Measurements from ENCODE around the gene RTCA.
"Not testable (repeated sequence)": the region's sequence is repeated elsewhere in the genome, so short reads cannot be mapped to it uniquely, and the experiment has no call there.

RTCA gene

DNA sequence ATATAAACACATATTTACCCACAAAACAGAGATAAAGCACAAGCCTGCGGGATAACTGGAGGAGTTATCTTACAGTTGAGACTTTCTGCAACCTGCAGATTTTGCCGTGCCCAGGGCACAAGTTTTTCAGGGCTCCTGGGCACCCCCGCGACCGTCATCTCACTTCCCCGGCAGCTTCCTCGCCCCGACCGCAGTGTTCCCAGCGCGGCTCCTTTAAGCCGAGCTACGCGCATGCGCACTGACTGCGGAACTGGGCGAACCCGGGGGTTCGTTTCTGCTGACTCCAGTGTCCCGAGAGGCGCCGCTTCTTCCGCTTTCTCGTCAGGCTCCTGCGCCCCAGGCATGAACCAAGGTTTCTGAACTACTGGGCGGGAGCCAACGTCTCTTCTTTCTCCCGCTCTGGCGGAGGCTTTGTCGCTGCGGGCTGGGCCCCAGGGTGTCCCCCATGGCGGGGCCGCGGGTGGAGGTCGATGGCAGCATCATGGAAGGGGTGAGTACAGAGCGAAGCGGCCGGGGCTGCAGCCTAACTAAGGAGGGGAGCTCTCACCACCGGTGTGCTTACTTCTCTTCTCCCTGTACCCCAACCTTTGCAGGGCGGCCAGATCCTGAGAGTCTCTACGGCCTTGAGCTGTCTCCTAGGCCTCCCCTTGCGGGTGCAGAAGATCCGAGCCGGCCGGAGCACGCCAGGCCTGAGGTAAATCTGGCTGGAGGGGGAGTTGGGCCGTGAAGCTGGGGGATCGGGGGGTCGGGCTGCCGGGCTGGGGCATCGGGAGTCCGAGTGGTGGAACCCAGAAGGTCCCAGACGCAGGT, at the start of gene RTCA:
TSS of gene RTCA (plus strand) at position 286 of the 810 bp plus-strand sequence. CDS start at position 446, 160 bp downstream.
- H4K20me1 ChIP-seq, result peaks cover 0 to 30% (median 7%) of the 10 kb centered on the region in 11 experiments; a peak in 8 of 22 replicates
- H3K4me3 ChIP-seq, result peak within 1 kb of the TSS; percentile 83 to 99 (median 93)
- no peaks in the 10 kb centered on the region for H3K27me3 ChIP-seq
- peaks cover 7 to 38% (median 15%) of the 10 kb centered on the region in 11 experiments; a peak in 19 of 22 replicates for H3K9me3 ChIP-seq (replicated peaks in 1 of 11)
- peaks cover 34 to 60% (median 40%) of the 10 kb centered on the region in 11 experiments for H3K36me3 ChIP-seq
- peak within 1 kb of the TSS; percentile 76 to 95 (median 91) for H3K27ac ChIP-seq
- peak within 1 kb of the TSS; percentile 84 to 98 (median 93) for H3K4me2 ChIP-seq
- H3K4me1 ChIP-seq, result peaks cover 17 to 46% (median 28%) of the 10 kb centered on the region in 10 experiments
- no peak for TF ChIP-seq Cebpa-rat (IDR thresholded peaks at IDR 0.05)
- peak within 1 kb of the TSS; percentile 86 to 96 (median 94) for H3K9ac ChIP-seq

DNA sequence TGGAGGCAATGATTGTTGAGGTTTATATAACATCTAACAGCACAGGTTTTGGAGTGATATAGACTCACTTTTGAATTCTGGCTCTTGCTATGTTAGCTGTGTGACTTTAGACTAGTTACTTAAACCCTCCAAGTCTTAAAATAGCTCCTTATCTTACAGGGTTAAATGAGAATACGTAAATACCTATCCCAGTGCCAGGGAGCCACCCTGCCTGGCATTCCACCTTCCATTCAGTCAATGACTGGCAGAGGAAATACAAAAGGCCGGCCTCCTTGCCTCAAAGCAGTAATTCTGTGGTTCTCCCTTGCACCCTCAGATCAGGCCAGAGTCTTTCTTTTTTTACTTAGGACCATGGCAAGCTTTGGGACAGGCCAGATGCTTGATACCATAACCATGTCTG, 48.2 kb upstream of the RTCA start:
- H4K20me1 ChIP-seq, result no peaks in the 10 kb centered on the region
- no peak for TF ChIP-seq Cebpa-rat (IDR thresholded peaks at IDR 0.05)
- no peaks in the 10 kb centered on the region for H3K27me3 ChIP-seq
- no peaks in the 10 kb centered on the region for H3K4me1 ChIP-seq
- H3K9me3 ChIP-seq (replicated peaks in 1 of 11), result no peaks in the 10 kb centered on the region
- H3K4me2 ChIP-seq, result no peak overlapping the region
- H3K27ac ChIP-seq, result no peak overlapping the region
- H3K9ac ChIP-seq, result no peak overlapping the region
- peaks cover 45 to 76% (median 60%) of the 10 kb centered on the region in 11 experiments for H3K36me3 ChIP-seq
- no peak overlapping the region for H3K4me3 ChIP-seq

DNA sequence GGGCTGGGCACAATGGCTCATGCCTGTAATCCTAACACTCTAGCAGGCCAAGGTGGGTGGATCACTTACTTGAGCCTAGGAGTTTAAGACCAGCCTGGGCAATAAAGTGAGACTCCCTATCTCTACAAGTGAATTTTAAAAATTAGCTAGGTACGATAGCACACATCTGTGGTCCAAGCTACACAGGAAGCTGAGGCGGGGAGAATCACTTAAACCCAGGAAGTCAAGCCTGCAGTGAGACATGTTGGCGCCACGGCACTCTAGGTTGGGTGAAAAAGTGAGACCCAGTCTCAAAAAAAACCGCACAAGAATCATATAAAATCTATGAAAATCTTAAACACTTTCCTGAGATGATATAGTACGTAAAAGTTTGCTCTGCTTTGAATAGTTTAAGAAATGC, 46.6 kb upstream of the RTCA start:
- Histone ChIP-seq H3K36me3 (peaks cover 28 to 68% (median 46%) of the 10 kb centered on the region in 11 experiments), H3K9ac (no peak overlapping the region)

DNA sequence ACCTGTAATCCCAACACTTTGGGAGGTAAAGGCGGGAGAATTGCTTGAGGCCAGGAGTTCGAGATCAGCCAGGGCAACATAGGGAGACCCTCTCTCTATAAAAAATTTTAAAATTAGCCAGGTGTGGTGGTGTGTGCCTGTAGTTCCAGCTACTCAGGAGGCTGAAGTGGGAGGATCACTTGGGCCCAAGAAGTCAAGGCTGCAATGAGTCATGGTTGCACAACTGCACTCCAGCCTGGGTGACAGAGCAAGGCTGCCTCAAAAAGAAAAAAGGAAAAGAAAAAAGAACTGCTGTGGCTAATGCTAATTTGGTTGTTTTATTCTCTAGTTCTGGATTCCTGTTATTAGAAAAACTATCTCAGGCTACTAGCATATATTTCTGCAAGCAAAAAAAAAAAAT, 46.1 kb upstream of the RTCA start:
- Histone ChIP-seq H3K4me1 (no peaks in the 10 kb centered on the region), H4K20me1 (no peaks in the 10 kb centered on the region), H3K27ac (no peak overlapping the region), H3K9ac (no peak overlapping the region), H3K4me3 (no peak overlapping the region), H3K4me2 (no peak overlapping the region), H3K36me3 (peaks cover 25 to 64% (median 42%) of the 10 kb centered on the region in 11 experiments), H3K27me3 (no peaks in the 10 kb centered on the region), H3K9me3 (replicated peaks in 1 of 11) (no peaks in the 10 kb centered on the region)
- no peak; a peak in 2 of 22 replicates for TF ChIP-seq Cebpa-rat (IDR thresholded peaks at IDR 0.05)

More for the DNA sequence above, 46.6 kb upstream of the RTCA start:
- H3K27ac ChIP-seq, result no peak overlapping the region
- H3K27me3 ChIP-seq, result no peaks in the 10 kb centered on the region
- H3K4me2 ChIP-seq, result no peak overlapping the region
- no peak overlapping the region for H3K4me3 ChIP-seq
- H4K20me1 ChIP-seq, result no peaks in the 10 kb centered on the region
- H3K9me3 ChIP-seq (replicated peaks in 1 of 11), result no peaks in the 10 kb centered on the region
- H3K4me1 ChIP-seq, result no peaks in the 10 kb centered on the region
- TF ChIP-seq Cebpa-rat (IDR thresholded peaks at IDR 0.05), result no peak

DNA sequence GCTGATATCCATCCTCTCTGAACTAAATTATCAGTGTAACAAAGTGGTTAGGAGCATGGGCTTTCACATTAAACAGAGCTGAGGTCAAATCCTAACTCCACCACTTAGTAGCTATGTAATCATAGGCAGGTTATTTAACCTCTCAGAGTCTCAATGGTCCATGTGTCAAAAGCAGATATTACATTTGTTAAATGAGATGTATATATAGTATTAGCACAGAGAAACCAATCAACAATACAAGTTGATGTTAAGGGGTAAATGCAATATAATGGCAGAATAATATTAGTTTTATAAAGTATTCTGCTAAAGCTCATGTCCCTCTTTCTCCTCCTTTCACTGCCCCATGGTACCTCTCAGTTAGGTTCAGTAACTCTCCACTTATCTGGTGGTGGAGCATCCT, 43.6 kb upstream of the RTCA start:
- Histone ChIP-seq H3K4me3 (no peak overlapping the region), H3K27ac (no peak overlapping the region), H3K36me3 (peaks cover 14 to 66% (median 35%) of the 10 kb centered on the region in 11 experiments), H3K4me1 (no peaks in the 10 kb centered on the region), H3K9ac (no peak overlapping the region), H4K20me1 (no peaks in the 10 kb centered on the region), H3K27me3 (no peaks in the 10 kb centered on the region), H3K9me3 (replicated peaks in 1 of 11) (no peaks in the 10 kb centered on the region), H3K4me2 (no peak overlapping the region)
- TF ChIP-seq Cebpa-rat (IDR thresholded peaks at IDR 0.05), result no peak

DNA sequence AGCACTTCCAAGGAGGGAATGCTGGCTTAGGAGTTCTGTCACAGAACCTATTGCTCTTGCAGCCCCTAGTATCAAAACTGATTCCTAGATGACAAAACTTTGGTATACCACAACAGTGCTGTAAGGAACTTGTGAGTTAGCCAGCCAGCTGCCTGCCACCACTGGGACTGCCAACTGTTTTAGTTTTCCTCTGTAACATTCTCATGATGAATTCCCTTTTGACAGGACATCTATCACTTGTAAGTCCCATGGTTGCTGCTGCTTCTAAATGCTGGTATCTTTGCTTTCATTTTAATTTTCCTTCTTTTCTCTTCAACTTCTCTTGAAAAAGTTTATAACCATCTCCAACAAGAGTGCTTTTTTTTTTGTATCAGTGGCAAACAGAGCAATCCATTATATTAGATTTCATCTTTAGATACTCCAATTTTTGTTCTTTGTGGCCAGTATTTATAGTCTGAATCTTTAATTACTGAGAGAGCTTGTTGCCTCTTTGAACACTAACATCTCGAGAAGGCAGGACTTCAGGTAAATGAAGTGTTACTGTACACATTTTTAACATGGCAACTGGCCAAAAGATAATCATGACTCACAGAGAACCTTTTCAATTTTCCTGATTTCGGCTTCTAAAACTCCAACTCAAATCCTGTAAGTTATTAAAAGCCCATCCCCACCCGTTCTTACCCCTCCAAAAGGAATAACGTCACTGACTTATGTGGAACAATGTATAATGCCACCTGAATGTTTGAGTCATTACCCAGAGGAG, 36.2 kb upstream of the RTCA start:
- no peak overlapping the region for H3K27ac ChIP-seq
- peaks cover 0 to 7% (median 0%) of the 10 kb centered on the region in 10 experiments; a peak in 2 of 20 replicates for H3K4me1 ChIP-seq
- H3K4me2 ChIP-seq, result no peak overlapping the region
- H4K20me1 ChIP-seq, result no peaks in the 10 kb centered on the region
- H3K36me3 ChIP-seq, result peaks cover 30 to 96% (median 71%) of the 10 kb centered on the region in 11 experiments
- H3K9ac ChIP-seq, result no peak overlapping the region
- no peaks in the 10 kb centered on the region for H3K27me3 ChIP-seq
- H3K4me3 ChIP-seq, result no peak overlapping the region
- H3K9me3 ChIP-seq (replicated peaks in 1 of 11), result no peaks in the 10 kb centered on the region
- no peak for TF ChIP-seq Cebpa-rat (IDR thresholded peaks at IDR 0.05)

DNA sequence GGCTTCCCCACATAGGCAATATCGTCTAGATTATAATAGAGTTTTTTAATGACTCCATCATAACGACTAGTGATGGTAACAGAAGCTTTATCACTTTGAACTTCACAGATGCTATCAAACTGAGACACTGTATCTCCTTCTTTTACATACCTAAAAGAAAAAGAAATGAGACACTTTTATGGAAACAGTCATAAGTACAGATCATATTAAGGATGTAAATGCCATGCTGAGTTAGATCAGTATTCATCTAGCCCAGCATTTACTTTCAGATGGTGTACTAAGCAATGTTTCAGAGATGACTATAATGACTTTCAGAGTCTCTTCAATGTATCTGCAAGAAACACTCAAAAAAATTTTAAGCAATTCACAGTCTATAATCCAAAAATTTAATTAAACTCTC, 35.3 kb upstream of the RTCA start:
- H3K9ac ChIP-seq, result no peak overlapping the region
- TF ChIP-seq Cebpa-rat (IDR thresholded peaks at IDR 0.05), result no peak
- peaks cover 0 to 7% (median 0%) of the 10 kb centered on the region in 10 experiments; a peak in 2 of 20 replicates for H3K4me1 ChIP-seq
- peaks cover 30 to 98% (median 75%) of the 10 kb centered on the region in 11 experiments for H3K36me3 ChIP-seq
- no peak overlapping the region for H3K4me3 ChIP-seq
- H3K9me3 ChIP-seq (replicated peaks in 1 of 11), result no peaks in the 10 kb centered on the region
- no peak overlapping the region for H3K4me2 ChIP-seq
- H4K20me1 ChIP-seq, result no peaks in the 10 kb centered on the region
- H3K27ac ChIP-seq, result no peak overlapping the region
- H3K27me3 ChIP-seq, result no peaks in the 10 kb centered on the region

DNA sequence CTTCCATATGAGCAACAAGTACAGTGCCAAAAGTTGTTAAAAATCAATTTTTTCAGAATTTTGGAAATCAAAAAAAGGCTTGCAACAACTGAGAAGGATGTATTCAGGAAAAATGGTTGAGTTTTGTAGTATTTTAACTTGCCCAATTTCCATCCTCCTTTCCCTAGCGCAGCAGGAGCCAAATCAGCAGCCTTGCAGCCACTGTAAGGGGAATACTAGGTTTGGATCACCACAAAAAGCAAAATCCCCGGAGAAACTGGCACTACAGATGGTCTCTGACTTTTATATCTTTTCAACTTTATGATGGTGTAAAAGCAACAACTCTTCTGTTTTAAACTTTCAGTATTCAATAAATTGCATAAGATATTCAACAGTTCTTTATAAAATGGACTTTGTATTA, 34.3 kb upstream of the RTCA start:
- TF ChIP-seq Cebpa-rat (IDR thresholded peaks at IDR 0.05), result no peak
- Histone ChIP-seq H3K27me3 (no peaks in the 10 kb centered on the region), H3K27ac (no peak overlapping the region), H3K9me3 (replicated peaks in 1 of 11) (no peaks in the 10 kb centered on the region), H4K20me1 (no peaks in the 10 kb centered on the region), H3K4me2 (no peak overlapping the region), H3K9ac (no peak overlapping the region), H3K4me1 (peaks cover 0 to 7% (median 0%) of the 10 kb centered on the region in 10 experiments; a peak in 2 of 20 replicates), H3K36me3 (peaks cover 30 to 96% (median 79%) of the 10 kb centered on the region in 11 experiments), H3K4me3 (no peak overlapping the region)

DNA sequence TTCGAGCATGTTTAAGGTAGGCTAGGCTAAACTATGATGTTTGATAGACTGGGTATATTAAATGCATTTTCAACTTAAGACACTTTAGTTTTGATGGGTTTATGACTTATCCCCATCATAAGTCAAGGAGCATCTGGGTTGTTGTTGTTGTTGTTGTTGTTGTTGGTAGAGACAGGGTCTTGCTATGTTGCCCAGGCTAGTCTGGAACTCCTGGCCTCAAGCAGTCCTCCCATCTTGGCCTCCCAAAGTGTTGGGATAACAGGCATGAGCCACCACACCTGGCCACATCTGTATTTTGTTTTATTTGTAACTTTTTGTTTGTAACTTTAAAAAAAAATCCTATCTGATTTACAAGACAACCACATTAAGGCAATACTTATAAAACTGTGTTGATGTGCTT, 33.9 kb upstream of the RTCA start:
- no peak for TF ChIP-seq Cebpa-rat (IDR thresholded peaks at IDR 0.05)
- H4K20me1 ChIP-seq, result no peaks in the 10 kb centered on the region; a peak in 2 of 22 replicates
- no peak overlapping the region for H3K4me3 ChIP-seq

DNA sequence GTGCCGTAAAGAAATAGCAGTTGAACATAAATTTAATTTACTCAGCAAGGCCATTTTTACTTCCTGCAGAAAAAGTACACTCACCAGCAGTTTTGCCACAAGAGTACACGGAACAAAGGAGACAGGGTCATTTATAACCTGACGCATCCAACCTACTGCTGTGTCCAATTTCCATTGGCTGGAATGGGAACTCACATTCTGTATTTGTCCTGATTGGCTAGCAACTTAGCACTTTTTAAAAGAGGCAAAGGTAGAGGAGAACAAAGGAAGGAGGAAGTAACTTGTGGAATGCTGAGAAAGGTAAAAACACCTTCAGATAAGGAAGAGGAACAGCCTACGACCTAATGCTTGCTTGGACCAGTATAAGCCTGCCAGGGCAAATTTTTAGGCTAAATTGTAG, 32.5 kb upstream of the RTCA start:
- H3K27ac ChIP-seq, H4K20me1 ChIP-seq: not testable (repeated sequence)
- H3K36me3 ChIP-seq, result peaks cover 43 to 94% (median 80%) of the 10 kb centered on the region in 11 experiments

More for the DNA sequence above, 33.9 kb upstream of the RTCA start:
- Histone ChIP-seq H3K36me3 (peaks cover 33 to 96% (median 79%) of the 10 kb centered on the region in 11 experiments), H3K9me3 (replicated peaks in 1 of 11) (no peaks in the 10 kb centered on the region), H3K4me1 (peaks cover 0 to 7% (median 0%) of the 10 kb centered on the region in 10 experiments; a peak in 2 of 20 replicates), H3K27me3 (no peaks in the 10 kb centered on the region), H3K9ac (no peak overlapping the region), H3K27ac (no peak overlapping the region), H3K4me2 (no peak overlapping the region)

More for the DNA sequence above, 32.5 kb upstream of the RTCA start:
- H3K4me3 ChIP-seq; H3K27me3 ChIP-seq; H3K4me1 ChIP-seq; H3K9ac ChIP-seq; H3K4me2 ChIP-seq; H3K9me3 ChIP-seq (replicated peaks in 1 of 11): not testable (repeated sequence)

All from BLaER1 treated with 17β-estradiol and CSF1 and Interleukin-3, amounts not matched to agents 10 nM and 100 nM (cell line).